ENCODE data around the gene PDCL3.

Gene PDCL3

GRCh38 chr2:100584816-100585215 lies 22.0 kb downstream of the PDCL3 start:
- in situ Hi-C loops (cut with HindIII; ENCODE audit: low sequenced_read_pairs) = no loop called here
- no peak for TF ChIP-seq CTCF (IDR thresholded peaks at IDR 0.05; ENCODE audit: low read depth, low read length, missing control alignments)
- no peak for DNase-seq (ENCODE audit: low read depth)
- H3K4me3 ChIP-seq (ENCODE audit: low read depth, low read length) = no peak overlapping the region

GRCh38 chr2:100588071-100588786 lies 25.4 kb downstream of the PDCL3 start:
- TF ChIP-seq CTCF (IDR thresholded peaks at IDR 0.05; ENCODE audit: low read depth, low read length, missing control alignments) = no peak
- H3K4me3 ChIP-seq (ENCODE audit: low read depth, low read length) = no peak overlapping the region
- in situ Hi-C loops (cut with HindIII; ENCODE audit: low sequenced_read_pairs) = no loop called here
- DNase-seq (ENCODE audit: low read depth) = peak; percentile 19

- in situ Hi-C loops (cut with HindIII; ENCODE audit: low sequenced_read_pairs) = no loop called here
- no peak overlapping the region for H3K4me3 ChIP-seq (ENCODE audit: low read depth, low read length)
- DNase-seq (ENCODE audit: low read depth) = no peak
- no peak for TF ChIP-seq CTCF (IDR thresholded peaks at IDR 0.05; ENCODE audit: low read depth, low read length, missing control alignments)
Observed at GRCh38 chr2:100589527-100589926, 26.7 kb downstream of the PDCL3 start.

GRCh38 chr2:100592226-100592625 lies 29.4 kb downstream of the PDCL3 start:
- H3K4me3 ChIP-seq (ENCODE audit: low read depth, low read length) = no peak overlapping the region
- DNase-seq (ENCODE audit: low read depth) = no peak
- in situ Hi-C loops (cut with HindIII; ENCODE audit: low sequenced_read_pairs) = no loop called here
- TF ChIP-seq CTCF (IDR thresholded peaks at IDR 0.05; ENCODE audit: low read depth, low read length, missing control alignments) = no peak

- no peak overlapping the region for H3K4me3 ChIP-seq (ENCODE audit: low read depth, low read length)
- DNase-seq (ENCODE audit: low read depth) = no peak
- in situ Hi-C loops (cut with HindIII; ENCODE audit: low sequenced_read_pairs) = no loop called here
- TF ChIP-seq CTCF (IDR thresholded peaks at IDR 0.05; ENCODE audit: low read depth, low read length, missing control alignments) = no peak
Observed at GRCh38 chr2:100596465-100596864, 33.7 kb downstream of the PDCL3 start.

GRCh38 chr2:100599566-100599965 lies 36.8 kb downstream of the PDCL3 start:
- in situ Hi-C loops (cut with HindIII; ENCODE audit: low sequenced_read_pairs) = no loop called here
- no peak for TF ChIP-seq CTCF (IDR thresholded peaks at IDR 0.05; ENCODE audit: low read depth, low read length, missing control alignments)
- DNase-seq (ENCODE audit: low read depth) = no peak
- no peak overlapping the region for H3K4me3 ChIP-seq (ENCODE audit: low read depth, low read length)
